Measurements from ENCODE around the gene ZNF419.

ZNF419 gene

GRCh38 chr19:57487477-57488298 is at the start of gene ZNF419:
TSS of gene ZNF419 (plus strand) at chr19:57487750. CDS start at chr19:57487951, 201 bp downstream.
- peak within 1 kb of the TSS; percentile 95 for H3K27ac ChIP-seq

- TF ChIP-seq, protein P1, sequence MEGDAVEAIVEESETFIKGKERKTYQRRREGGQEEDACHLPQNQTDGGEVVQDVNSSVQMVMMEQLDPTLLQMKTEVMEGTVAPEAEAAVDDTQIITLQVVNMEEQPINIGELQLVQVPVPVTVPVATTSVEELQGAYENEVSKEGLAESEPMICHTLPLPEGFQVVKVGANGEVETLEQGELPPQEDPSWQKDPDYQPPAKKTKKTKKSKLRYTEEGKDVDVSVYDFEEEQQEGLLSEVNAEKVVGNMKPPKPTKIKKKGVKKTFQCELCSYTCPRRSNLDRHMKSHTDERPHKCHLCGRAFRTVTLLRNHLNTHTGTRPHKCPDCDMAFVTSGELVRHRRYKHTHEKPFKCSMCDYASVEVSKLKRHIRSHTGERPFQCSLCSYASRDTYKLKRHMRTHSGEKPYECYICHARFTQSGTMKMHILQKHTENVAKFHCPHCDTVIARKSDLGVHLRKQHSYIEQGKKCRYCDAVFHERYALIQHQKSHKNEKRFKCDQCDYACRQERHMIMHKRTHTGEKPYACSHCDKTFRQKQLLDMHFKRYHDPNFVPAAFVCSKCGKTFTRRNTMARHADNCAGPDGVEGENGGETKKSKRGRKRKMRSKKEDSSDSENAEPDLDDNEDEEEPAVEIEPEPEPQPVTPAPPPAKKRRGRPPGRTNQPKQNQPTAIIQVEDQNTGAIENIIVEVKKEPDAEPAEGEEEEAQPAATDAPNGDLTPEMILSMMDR (conservative IDR thresholded peaks at IDR 0.05): no peak
- no peak overlapping the region; the same call in 1 of the 2 replicates for H3K27ac ChIP-seq
These were observed 49.6 kb upstream of the ZNF419 start for GRCh38 chr19:57437931-57438330.

DNA sequence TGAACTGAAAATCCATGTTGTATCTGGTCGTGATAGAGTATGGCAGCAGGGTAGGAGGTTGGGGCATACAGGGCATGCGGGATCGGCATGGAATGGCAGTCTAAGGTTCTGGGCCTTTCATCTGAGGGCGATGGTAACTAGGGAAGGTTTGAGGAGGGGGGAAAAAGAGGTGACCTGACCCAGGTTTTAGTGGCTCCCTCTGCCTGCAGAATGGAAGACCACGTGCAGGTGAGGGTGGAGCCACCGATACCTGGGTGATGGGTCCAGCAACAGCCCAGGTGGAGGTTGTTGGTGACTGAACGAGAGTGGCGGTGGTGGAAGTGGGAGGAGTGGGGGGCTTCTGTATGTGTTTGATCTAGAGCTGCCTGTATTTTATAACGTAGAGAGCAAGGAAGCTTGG is 48.6 kb upstream of the ZNF419 start:
- TF ChIP-seq, protein P1 (conservative IDR thresholded peaks at IDR 0.05): no peak
- H3K27ac ChIP-seq: no peak overlapping the region

- no peak overlapping the region for H3K27ac ChIP-seq
- TF ChIP-seq, protein P1 (conservative IDR thresholded peaks at IDR 0.05): no peak
These were observed 45.4 kb upstream of the ZNF419 start for GRCh38 chr19:57441979-57442752.

DNA sequence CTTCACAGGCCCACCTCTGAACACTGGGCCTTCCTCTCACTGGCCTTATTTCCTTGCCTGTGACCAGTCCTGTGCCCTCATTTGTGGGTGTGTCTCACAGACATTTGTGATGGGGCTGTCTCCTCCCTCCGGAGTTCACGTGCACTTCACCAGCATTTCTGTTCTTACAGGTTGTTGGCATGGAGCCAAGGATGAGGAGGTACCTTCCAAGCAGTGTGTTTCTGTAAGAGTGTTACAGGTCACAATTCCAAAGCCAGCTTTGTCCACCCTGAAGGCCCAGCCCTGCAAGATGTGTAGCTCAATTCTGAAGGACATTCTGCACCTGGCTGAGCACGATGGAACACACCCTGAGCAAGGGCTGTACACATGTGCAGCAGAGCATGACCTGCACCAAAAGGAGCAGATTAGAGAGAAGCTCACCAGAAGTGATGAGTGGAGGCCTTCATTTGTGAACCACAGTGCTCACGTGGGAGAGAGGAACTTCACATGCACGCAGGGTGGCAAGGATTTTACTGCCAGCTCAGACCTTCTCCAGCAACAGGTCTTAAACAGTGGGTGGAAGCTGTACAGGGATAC is 44.3 kb upstream of the ZNF419 start:
- H3K27ac ChIP-seq: no peak overlapping the region
- TF ChIP-seq, protein P1 (conservative IDR thresholded peaks at IDR 0.05): no peak

DNA sequence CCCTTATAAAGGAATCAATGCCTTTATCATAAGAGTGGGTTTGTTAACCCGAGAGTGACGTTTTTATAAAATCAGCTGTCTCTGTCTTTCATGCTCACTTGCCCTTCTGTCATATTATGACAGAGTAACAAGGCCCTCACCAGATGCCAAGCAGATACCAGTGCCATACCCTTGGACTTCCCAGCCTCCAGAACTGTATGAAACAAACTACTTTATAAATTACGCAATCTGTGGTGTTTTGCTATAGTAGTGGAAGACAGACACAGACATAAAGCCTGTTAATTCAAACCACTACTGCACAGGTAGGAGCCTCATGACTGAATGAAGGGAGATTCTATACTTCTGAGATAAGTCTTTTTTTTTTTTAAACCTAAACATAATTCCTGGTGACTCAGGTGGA is 35.2 kb upstream of the ZNF419 start:
- TF ChIP-seq, protein P1 (conservative IDR thresholded peaks at IDR 0.05): no peak
- no peak overlapping the region for H3K27ac ChIP-seq

DNA sequence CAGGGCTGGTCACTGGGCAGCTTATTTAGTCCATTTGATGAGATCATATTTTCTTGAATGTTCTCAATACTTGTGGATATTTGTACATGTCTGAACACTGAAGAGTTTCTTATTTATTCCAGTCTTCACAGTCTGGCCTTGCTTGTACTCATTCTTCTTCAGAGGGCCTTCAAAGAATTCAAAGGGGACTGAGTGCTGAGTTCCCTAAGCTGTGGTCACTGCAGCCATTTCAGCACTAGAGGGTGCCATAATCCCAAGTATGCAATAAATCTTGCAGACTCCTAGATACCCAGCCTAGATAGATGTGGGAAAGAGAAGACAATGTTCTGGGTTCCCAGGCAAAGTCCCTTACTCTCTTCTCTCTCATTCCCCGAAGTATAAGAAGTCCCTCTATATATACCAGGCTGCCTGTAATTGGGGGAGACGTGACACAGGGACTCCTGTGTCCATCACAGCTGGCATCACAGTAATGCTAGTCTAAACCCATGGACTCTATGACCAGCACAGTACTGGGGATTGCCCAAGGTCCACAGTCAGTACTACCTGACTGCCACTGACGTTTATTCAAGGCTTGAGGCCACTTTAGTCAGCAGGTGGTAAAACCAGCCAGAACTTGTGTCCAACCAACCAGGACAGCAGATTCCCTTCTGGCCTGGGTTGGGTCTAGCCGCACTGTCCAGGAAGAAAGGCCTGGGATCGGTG is 21.7 kb upstream of the ZNF419 start:
- H3K27ac ChIP-seq: no peak overlapping the region
- TF ChIP-seq, protein P1 (conservative IDR thresholded peaks at IDR 0.05): peak; percentile 81

Data from VCaP (cell line).